SK-N-SH treated with all-trans-retinoic acid at 6 μM for 48 hours (cell line): ENCODE results near the gene SERPINA1.

Experiments used
- BACH2 ChIP-seq: fragments of 250-450 bp; sonication (Bioruptor Pico); IDR thresholded peaks from 2 replicates; pipeline ENCODE4 v1.9.0; 2021; ENCODE audit warnings: mild to moderate bottlenecking, borderline replicate concordance
- CSDC2 ChIP-seq: fragments of 250-450 bp; sonication (Bioruptor Pico); IDR thresholded peaks from 2 replicates; pipeline ENCODE4 v1.5.0; 2020; ENCODE audit warnings: mild to moderate bottlenecking, moderate library complexity
- OSR1 ChIP-seq: fragments of 250-450 bp; sonication (Bioruptor Pico); IDR thresholded peaks from 2 replicates; pipeline ENCODE4 v1.8.0; 2022; ENCODE audit warnings: moderate library complexity, mild to moderate bottlenecking, inconsistent platforms
- PPARA ChIP-seq: fragments of 250-450 bp; sonication (Bioruptor Pico); IDR thresholded peaks from 2 replicates; pipeline ENCODE4 v1.5.0; 2020; ENCODE audit warnings: mild to moderate bottlenecking, borderline replicate concordance
- TCF4 ChIP-seq: fragments of 250-450 bp; sonication (Bioruptor Pico); IDR thresholded peaks from 2 replicates; pipeline ENCODE4 v1.8.0; 2021; ENCODE audit warnings: mild to moderate bottlenecking, moderate library complexity, borderline replicate concordance
- ZC3H10 ChIP-seq: fragments of 250-450 bp; sonication (Bioruptor Pico); IDR thresholded peaks from 2 replicates; pipeline ENCODE4 v1.5.1; 2021; ENCODE audit warnings: mild to moderate bottlenecking, moderate library complexity
- ZFP30 ChIP-seq: fragments of 450-650 bp; formaldehyde crosslinking; IDR thresholded peaks from 2 replicates; pipeline ENCODE4 v1.5.0; 2022; ENCODE audit warnings: mild to moderate bottlenecking, moderate library complexity
- ZNF8 ChIP-seq: fragments of 450-650 bp; formaldehyde crosslinking; IDR thresholded peaks from 2 replicates; pipeline ENCODE4 v1.5.0; 2020; ENCODE audit warnings: mild to moderate bottlenecking, moderate library complexity
- TF ChIP-seq, protein P1 (sequence below): fragments of 250-450 bp; sonication (Bioruptor Pico); IDR thresholded peaks from 2 replicates; pipeline ENCODE4 v1.8.0; 2020; ENCODE audit warnings: mild to moderate bottlenecking, moderate library complexity, borderline replicate concordance
- TF ChIP-seq, protein P2 (sequence below): fragments of 250-450 bp; sonication (Bioruptor Pico); IDR thresholded peaks from 2 replicates; pipeline ENCODE4 v1.5.1; 2021; ENCODE audit warnings: mild to moderate bottlenecking, moderate library complexity
- TF ChIP-seq, protein P3 (sequence below): fragments of 250-450 bp; sonication (Bioruptor Pico); IDR thresholded peaks from 2 replicates; pipeline ENCODE4 v1.5.0; 2020; ENCODE audit warnings: mild to moderate bottlenecking, moderate library complexity

DNA sequence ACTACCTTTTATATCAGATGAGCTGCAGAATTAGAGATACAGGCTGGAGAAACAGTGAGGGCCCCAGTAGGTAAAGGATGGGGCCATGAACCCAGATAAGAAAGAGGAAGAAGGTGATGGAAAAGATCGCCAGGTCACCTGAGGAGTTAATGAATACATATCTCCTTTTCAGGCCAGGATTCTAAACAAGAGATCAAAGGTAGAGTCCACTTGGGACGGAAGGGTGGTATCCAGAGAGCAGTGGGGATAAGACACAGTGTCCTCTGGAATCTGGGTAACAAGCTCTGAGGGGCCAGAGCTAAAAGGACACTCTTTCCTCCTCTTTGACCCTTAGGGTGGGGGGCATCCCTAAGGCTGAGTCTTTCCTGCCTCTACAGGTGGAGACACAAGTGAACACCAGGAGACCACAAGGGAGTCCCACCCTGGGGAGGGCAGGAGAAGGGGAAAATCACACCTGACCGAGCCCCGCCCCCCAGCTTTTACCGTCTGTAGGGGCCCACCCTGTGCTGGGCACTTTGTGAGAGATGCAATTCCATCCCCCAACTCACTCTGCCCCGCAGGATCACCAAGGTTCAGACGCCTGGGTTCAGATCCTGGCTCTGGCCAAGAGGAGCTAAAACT, 27.3 kb downstream of the SERPINA1 start:
- TF ChIP-seq, protein P1, sequence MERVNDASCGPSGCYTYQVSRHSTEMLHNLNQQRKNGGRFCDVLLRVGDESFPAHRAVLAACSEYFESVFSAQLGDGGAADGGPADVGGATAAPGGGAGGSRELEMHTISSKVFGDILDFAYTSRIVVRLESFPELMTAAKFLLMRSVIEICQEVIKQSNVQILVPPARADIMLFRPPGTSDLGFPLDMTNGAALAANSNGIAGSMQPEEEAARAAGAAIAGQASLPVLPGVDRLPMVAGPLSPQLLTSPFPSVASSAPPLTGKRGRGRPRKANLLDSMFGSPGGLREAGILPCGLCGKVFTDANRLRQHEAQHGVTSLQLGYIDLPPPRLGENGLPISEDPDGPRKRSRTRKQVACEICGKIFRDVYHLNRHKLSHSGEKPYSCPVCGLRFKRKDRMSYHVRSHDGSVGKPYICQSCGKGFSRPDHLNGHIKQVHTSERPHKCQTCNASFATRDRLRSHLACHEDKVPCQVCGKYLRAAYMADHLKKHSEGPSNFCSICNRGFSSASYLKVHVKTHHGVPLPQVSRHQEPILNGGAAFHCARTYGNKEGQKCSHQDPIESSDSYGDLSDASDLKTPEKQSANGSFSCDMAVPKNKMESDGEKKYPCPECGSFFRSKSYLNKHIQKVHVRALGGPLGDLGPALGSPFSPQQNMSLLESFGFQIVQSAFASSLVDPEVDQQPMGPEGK (CRISPR knock-in tag), result no peak
- TF ChIP-seq, protein P2, sequence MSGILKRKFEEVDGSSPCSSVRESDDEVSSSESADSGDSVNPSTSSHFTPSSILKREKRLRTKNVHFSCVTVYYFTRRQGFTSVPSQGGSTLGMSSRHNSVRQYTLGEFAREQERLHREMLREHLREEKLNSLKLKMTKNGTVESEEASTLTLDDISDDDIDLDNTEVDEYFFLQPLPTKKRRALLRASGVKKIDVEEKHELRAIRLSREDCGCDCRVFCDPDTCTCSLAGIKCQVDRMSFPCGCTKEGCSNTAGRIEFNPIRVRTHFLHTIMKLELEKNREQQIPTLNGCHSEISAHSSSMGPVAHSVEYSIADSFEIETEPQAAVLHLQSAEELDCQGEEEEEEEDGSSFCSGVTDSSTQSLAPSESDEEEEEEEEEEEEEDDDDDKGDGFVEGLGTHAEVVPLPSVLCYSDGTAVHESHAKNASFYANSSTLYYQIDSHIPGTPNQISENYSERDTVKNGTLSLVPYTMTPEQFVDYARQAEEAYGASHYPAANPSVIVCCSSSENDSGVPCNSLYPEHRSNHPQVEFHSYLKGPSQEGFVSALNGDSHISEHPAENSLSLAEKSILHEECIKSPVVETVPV (CRISPR knock-in tag), result no peak
- TF ChIP-seq ZNF8 (CRISPR knock-in tag), result no peak
- TF ChIP-seq OSR1 (CRISPR knock-in tag), result no peak
- TF ChIP-seq ZC3H10, result no peak
- TF ChIP-seq CSDC2 (CRISPR knock-in tag), result no peak
- TF ChIP-seq PPARA, result no peak
- no peak for TF ChIP-seq TCF4
- TF ChIP-seq ZFP30 (CRISPR knock-in tag), result no peak
- TF ChIP-seq, protein P3, sequence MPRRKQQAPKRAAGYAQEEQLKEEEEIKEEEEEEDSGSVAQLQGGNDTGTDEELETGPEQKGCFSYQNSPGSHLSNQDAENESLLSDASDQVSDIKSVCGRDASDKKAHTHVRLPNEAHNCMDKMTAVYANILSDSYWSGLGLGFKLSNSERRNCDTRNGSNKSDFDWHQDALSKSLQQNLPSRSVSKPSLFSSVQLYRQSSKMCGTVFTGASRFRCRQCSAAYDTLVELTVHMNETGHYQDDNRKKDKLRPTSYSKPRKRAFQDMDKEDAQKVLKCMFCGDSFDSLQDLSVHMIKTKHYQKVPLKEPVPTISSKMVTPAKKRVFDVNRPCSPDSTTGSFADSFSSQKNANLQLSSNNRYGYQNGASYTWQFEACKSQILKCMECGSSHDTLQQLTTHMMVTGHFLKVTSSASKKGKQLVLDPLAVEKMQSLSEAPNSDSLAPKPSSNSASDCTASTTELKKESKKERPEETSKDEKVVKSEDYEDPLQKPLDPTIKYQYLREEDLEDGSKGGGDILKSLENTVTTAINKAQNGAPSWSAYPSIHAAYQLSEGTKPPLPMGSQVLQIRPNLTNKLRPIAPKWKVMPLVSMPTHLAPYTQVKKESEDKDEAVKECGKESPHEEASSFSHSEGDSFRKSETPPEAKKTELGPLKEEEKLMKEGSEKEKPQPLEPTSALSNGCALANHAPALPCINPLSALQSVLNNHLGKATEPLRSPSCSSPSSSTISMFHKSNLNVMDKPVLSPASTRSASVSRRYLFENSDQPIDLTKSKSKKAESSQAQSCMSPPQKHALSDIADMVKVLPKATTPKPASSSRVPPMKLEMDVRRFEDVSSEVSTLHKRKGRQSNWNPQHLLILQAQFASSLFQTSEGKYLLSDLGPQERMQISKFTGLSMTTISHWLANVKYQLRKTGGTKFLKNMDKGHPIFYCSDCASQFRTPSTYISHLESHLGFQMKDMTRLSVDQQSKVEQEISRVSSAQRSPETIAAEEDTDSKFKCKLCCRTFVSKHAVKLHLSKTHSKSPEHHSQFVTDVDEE (CRISPR knock-in tag), result no peak
- no peak for TF ChIP-seq BACH2 (CRISPR knock-in tag)
